GM15510 (cell line): ENCODE results near the gene CYP3A5.

Experiments used
- POLR2A ChIP-seq: IDR thresholded peaks from 3 replicates; pipeline ENCODE4 v1.6.1; 2011; ENCODE audit warnings: borderline replicate concordance; ENCODE audit not compliant: insufficient read length; ENCODE audit errors: extremely low read depth

CYP3A5 gene

DNA sequence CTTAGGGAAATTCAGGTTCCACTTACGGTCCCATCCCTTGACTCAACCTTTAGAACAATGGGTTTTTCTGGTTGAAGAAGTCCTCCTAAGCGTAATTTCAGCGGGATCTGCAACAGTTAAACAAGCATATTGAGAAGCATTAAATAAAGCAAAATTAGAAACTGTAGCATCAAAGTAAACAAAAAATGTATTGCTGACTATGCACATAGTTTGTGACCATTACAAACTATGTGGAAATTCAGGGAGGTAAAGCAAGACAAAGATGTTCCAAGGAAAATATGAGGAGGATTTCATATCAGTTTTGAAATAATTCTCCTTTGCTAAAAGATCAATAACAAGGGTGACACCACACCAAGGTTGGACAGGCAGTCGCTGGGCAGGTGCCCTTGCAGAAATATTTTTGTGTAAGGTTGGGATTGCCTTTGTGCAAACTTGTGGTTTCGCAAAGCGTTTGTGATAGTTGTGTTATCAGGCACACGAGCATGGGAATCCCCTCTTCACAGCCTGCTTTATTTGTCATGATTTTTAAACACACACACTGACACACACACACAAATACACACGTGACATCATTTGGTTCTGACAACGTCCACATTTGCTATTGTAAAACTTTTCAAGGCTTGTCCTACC is 5.4 kb upstream of the CYP3A5 start:
- TF ChIP-seq POLR2A, result no peak

DNA sequence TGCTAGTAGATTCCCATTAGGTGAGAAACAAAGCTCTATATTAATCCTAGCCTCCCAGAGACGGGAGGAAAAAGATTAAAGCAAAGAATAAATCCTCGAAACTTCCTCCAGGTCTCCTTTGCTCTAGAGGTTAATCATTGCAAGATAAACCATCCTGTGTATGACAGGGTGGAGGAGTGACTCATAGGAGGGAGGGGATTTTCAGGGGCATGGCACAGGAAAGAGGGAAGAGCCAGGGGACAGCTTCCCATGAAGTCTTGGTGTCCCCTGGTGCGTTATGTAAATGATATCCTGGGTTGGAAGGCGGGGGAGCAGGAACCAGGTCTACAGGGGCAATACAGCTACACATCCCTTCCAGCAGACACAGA is 780 bp downstream of the CYP3A5 start:
- TF ChIP-seq POLR2A, result no peak

DNA sequence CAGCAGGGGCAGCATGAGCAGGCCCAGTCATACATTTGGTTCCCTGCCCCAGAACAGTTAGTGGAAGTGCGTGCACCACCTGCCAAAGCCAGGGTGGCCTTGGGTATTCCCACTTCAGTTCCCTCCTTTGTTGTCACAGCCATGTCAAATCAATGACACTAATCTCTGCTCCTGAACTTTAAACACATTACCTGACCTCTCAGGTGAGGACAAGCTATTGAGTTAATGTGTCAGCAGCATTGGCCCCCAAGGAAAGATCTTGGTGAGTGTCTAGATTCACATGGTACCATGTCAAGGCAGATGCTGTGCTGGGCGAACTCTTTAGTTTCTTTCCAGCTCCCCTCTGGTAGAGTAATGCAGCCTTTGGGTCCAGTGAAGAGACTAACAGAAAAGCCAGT is 2.1 kb downstream of the CYP3A5 start:
- TF ChIP-seq POLR2A, result no peak

DNA sequence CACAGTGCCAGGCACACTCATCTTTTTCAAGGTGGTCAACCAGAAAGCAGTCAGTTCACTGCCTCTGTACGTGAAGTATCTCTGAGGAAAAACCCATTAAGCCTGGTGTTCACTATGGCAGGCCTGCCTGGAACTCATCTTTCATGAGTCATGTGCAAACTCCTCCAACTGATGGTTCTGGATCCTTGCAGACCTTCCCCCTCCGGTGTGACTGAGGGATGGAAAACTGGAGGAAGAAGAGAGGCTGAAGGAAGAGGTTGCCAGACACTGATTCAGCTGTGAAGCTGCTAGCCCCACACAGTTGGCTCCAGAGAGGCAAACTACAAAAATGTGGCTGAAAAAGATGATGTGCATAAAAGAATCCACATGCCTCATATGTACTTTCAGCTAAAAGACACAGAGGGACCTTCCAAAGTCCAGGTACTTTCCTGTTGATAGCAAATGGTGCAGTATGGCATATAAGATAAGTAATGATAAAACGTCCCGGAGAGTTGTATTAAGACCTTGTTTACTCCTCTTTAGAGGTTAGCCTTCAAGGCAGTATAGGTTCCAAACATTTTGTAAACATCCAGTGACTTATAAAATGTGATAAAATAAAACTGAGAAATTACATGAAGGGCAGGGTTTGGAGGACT is 2.7 kb downstream of the CYP3A5 start:
- no peak for TF ChIP-seq POLR2A

DNA sequence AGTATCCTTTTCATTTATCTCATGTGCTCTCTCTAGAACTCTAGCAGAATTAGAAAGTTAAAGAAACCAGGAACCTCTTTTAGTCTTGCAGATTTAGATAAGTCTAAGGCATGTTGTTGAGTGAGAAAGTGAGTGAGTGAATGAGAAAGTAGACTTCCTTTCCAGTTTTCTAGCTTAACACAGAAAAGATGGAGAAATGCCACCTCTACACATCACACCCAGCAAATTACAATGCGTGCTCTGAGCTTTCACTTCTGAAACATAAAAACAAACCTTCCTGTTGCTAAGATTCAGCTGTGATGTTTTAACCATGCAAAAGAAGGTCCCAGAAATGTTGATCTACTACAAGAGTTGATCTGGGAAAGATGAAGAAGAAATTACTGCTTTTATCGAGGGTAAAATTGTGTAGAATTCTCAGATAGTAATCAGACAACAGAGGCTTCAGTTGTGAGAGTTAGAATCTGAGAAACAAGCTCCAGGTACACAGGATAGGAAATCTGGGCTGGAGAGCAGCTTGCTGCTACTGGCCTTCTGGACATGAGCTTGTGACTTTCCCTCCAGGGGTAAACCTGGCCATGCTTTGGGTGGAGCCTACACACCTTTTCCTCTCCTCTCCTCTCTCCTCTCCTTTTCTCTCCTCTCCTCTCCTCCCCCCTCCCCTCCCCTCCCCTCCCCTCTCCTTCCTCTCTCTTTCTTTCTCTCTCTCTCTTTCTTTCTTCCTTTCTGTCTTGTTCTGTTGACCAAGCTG is 4.6 kb downstream of the CYP3A5 start:
- TF ChIP-seq POLR2A, result no peak

DNA sequence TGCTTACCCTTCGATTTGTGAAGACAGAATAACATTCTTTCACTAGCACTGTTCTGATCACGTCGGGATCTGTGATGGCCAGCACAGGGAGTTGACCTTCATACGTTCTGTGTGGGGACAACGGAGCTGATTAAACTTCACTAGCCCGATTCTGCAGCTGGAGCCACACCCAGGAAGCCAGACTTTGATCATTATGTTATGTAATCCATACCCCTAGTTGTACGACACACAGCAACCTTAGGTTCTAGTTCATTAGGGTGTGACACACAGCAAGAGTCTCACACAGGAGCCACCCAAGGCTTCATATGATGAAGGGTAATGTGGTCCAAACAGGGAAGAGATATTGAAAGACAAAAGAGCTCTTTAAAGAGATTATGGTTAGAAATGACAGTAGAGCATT is 7.2 kb downstream of the CYP3A5 start:
- no peak for TF ChIP-seq POLR2A

DNA sequence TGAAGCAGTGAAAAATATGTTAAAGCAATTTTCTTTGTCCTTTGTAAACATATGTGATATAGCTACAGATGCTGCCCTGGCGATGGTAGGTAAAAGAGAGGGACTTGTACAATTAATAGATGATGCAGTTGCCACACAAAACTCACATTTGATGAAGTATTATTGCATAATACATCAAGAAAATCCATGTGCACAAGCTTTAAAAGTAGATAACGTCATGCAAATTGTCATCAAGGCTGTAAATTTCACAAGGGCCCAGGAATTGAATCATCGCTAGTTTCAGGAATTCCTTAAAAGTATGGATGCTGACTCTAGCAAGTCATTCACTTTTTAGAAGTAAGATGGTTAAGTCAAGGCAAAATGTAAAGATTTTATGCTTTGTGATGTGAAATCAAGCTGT is 10.0 kb downstream of the CYP3A5 start:
- no peak for TF ChIP-seq POLR2A

DNA sequence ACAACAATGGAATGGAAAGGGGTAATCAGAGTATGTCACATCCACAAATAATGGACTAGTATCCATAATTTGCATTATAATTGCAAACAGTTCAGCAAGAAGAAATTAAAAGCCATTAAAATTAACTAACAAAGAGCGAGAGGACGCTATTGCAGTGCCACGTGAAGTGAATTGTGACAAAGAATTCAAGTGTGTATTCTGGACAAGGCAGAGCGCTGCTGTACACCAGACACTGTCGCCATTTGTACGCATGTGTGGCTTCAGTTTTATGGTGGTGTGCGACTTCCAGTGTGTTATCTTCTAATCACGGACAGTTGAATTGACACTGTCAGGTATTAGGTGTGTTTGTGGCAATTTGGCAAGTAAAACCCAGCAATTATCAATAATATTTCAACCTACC is 11.3 kb downstream of the CYP3A5 start:
- TF ChIP-seq POLR2A, result no peak

DNA sequence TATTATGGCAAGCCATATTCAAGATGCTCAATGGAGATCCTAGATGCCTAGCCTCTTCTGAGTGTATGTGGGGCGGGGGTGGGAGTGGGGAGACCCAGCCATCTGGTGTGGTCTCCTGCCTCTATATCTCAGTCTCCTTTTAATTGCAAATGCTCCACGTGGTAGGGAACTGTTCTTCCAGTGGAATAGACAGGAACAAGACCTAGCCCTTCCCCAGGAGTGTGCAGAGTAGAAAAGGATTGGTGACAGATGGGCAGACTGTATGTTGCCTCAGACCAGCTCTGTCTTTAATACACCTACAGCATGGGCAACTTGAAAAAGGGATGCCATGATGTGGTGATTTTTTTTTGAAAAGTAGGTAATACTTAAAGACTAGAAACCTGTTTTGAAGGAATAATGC is 12.6 kb downstream of the CYP3A5 start:
- TF ChIP-seq POLR2A, result no peak

DNA sequence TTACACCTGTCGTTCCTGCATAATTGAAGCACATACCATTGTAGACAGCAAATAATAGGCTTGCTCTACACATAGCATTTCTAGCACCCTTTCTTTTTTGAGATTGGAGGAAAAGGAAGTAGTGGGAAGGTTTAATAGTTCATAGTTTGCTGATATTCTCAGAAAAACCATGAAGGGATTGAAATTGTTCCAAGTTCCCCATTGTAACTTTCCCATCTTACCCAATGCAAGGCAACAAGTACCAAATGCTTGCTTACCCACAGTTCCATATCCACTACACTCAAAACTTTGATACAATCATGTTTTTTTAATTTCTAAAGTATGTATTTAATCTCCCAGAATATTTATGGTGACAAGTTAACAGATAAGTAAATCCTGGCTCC is 13.8 kb downstream of the CYP3A5 start:
- TF ChIP-seq POLR2A, result no peak

DNA sequence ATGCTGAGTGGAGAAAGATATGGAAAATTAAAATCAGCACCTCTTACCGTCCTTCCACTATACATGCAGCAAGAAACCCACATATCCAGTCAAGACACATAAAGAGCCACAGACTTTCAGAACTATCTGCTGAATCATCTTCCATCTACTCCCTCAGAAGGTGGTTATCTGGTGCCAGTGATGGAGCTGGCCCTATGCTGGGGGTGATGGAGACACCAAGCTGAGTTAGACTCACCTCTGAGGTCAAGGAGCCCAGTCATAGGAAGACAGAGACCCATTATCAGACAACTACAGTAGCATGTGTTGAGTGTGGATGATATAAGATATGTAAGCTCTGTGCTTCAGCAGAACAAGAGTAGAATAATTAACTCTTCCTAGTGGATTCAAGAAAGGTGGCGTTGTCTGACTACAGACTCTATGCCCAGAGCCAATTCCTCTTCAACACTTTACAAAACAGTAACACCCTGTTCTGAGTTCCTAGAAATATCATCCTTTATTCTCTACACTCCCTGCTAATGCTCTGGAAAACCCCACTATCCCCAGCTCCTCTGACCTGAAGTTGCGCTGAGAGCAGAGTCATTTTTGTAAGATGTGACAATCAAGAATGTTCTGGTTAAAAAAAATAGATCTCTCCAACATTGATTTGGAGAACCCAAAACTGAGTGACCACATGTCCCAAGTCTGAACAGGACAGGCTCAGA is 14.3 kb downstream of the CYP3A5 start:
- no peak for TF ChIP-seq POLR2A

DNA sequence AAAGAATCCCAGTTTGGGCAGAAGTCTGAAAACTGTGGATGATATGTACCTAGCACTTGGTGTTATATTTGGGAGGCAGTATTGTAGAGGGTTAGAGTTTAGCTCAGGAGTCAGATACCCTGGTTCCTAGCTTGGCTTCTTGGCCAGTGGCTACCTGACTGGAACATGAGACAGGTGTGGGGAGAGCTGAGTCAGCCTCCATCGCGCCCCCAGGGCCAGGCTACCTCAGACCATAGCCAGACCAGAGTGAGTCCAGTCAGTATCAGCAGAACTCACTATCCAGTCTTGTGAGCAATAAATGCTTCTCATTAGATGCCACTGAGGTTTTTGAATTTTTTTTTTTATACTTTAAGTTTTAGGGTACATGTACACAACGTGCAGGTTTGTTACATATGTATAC is 26.0 kb downstream of the CYP3A5 start:
- TF ChIP-seq POLR2A, result no peak

DNA sequence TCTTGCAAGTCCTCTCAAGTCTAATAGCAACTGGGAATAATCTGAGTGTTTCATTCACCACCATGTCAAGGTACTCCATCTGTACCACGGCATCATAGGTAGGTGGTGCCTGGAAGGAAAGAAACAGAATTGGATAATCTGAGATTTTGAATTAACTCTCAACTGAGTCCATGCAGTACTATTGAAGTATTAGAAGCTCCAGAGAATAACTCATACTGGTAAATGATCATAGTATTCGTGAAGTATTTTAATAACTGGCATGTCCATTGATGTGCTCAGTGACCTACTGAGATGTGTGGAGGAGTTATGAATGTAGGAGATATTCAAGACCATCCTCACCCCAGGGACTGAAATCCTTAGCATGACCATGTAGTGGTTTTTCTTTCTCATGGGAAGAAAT is 27.1 kb downstream of the CYP3A5 start:
- no peak for TF ChIP-seq POLR2A

DNA sequence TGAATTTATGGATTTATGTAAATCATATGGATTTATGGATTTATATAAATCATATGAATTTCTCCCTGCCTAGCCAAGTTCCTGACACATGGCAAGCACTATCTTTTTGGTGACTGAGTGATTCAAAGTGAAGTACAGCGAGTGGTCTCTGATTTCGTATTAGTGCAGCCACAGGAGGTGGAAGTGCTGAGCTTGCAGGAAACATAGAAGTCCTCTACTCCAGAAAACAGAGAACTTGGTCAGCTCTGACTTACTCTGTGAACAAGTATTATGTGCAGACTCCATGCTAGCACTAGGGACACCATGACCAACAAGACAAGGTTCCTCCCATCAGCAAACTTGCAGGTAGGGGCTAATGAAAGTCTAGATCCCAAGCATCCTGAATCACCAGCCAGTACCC is 28.5 kb downstream of the CYP3A5 start:
- no peak for TF ChIP-seq POLR2A

DNA sequence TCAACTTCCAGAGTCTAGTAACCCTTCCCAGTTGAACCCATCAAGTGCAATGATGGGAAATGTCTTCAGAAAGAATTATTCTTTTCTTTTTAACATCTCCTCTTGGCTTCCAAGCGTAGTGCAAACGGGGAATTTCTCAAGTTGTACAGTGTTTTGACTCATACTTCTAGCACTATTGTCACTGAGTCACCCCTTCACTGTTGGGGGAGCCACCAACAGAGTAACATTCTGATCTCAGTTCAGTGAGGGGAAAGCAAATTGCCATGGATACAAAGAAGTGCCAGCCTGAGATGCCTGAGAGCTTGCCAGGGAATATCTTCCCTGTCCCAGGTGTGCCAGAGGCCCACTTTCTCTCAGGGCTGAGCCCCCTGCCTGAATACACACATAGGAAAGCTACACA is 31.0 kb downstream of the CYP3A5 start:
- TF ChIP-seq POLR2A, result no peak

DNA sequence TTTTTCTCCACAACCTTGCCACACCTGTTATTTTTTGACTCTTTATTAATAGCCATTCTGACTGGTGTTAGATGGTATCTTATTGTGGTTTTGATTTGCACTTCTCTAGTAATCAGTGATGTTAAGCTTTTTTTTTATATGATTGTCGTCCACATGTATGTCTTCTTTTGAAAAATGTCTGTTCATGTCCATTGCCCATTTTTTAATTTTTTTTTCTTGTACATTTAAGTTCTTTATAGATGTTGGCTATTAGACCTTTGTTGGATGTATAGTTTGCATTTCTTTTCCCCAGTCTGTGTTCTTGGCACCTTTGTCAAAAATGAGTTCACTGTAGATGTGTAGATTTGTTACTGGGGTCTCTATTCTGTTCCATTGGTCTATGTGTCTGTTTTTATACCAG is 34.2 kb downstream of the CYP3A5 start:
- no peak for TF ChIP-seq POLR2A

DNA sequence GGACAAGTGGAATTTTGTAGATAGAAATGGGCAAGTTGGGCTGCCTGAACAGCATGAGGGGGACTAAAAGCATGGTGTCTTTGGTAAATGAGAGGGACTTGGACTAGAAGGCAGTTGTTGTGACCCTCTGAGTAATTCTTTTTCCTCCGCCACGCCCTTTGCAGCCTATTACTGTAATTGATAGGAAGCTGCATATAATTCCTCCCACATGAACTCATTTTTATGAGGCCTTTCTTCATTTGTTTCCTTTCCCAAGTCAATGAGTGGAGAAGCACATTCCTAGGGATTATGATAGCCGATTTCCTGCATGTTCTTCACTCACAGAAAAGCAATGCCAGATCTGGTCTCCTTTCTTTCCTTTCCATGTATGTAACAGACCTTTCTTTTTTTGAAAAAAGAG is 35.4 kb downstream of the CYP3A5 start:
- TF ChIP-seq POLR2A, result no peak

DNA sequence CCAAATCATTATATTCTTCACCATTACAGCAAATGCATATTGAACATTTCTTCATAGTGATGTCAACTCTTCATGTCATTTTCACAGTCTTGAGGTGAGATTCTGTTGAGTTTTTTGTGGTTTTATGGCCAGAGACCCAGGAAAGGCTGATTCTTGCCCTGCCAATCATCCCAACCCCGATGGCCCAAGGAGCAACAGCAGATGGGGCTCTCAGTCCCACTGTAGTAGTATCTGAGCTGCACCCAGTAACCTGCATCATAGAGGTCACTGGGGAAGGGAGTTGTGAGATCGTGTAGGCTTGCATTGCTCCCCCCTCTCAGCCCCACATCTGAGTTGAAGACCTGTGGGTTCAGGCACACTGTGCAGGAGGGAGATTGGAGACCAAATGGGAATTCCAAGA is 36.3 kb downstream of the CYP3A5 start:
- no peak for TF ChIP-seq POLR2A
